Fibroblast of lung (primary cell): ENCODE data around the gene FBXL2. TPM values are rescaled to one million over a fixed set of nuclear protein-coding genes. Genes with fewer than 3 reads are reported as not detected.

Source experiments
- DNase-seq, 2 donors: peaks; one replicate each; pipeline versions ENCODE4 v3.0.0 to v3.0.0-alpha.2; 2010; ENCODE audit warnings: low read depth in 2 of 2
- H2AFZ ChIP-seq: 2 replicates; pipeline ENCODE4 v1.5.1; 2012; ENCODE audit warnings: low read length, control low read depth, inconsistent platforms
- H3K27ac ChIP-seq: 2 replicates; pipeline ENCODE4 v1.5.1; 2011; ENCODE audit warnings: low read length, control low read depth; ENCODE audit not compliant: insufficient read depth
- H3K27me3 ChIP-seq: 2 replicates; pipeline ENCODE4 v1.5.1; 2011; ENCODE audit warnings: mild to moderate bottlenecking, low read length; ENCODE audit not compliant: control insufficient read depth, insufficient read depth
- H3K36me3 ChIP-seq: 2 replicates; pipeline ENCODE4 v1.5.1; 2011; ENCODE audit warnings: low read length; ENCODE audit not compliant: control insufficient read depth, insufficient read depth
- H3K4me1 ChIP-seq: 2 replicates; pipeline ENCODE4 v1.5.1; 2011; ENCODE audit warnings: low read length; ENCODE audit not compliant: control insufficient read depth, insufficient read depth; ENCODE audit errors: extremely low read depth
- H3K4me2 ChIP-seq: 2 replicates; pipeline ENCODE4 v1.5.1; 2011; ENCODE audit warnings: low read length, control low read depth; ENCODE audit not compliant: insufficient read depth; ENCODE audit errors: extremely low read depth
- H3K4me3 ChIP-seq, 4 experiments: fragments of 200-600 bp in 1 of 4; sonication (generic) in 1 of 4; replicated peaks in 1 of 4; 2 replicates each; pipeline ENCODE4 v1.5.1; 2011 to 2016; ENCODE audit warnings: low read length in 4 of 4, low read depth in 3 of 4, mild to moderate bottlenecking in 3 of 4, control low read depth in 2 of 4, inconsistent platforms in 1 of 4, mixed read lengths in 1 of 4; ENCODE audit not compliant: insufficient read depth in 1 of 4; ENCODE audit errors: control extremely low read depth in 1 of 4
- H3K79me2 ChIP-seq: 2 replicates; pipeline ENCODE4 v1.5.1; 2012; ENCODE audit warnings: mild to moderate bottlenecking, low read length, inconsistent platforms; ENCODE audit not compliant: control insufficient read depth, insufficient read depth
- H3K9ac ChIP-seq: 2 replicates; pipeline ENCODE4 v1.5.1; 2011; ENCODE audit warnings: mild to moderate bottlenecking, low read length, control low read depth; ENCODE audit not compliant: insufficient read depth
- H3K9me3 ChIP-seq: 2 replicates; pipeline ENCODE4 v1.5.1; 2012; ENCODE audit warnings: low read depth, low read length; ENCODE audit not compliant: control insufficient read depth, insufficient read depth
- H4K20me1 ChIP-seq: 2 replicates; pipeline ENCODE4 v1.5.1; 2011; ENCODE audit warnings: low read length; ENCODE audit not compliant: control insufficient read depth, insufficient read depth; ENCODE audit errors: extremely low read depth
- EZH2 ChIP-seq: IDR thresholded peaks from 2 replicates; pipeline ENCODE4 v1.5.1; 2012; ENCODE audit warnings: low read length, control low read depth, mild to moderate bottlenecking; ENCODE audit errors: missing control alignments
- polyA plus RNA-seq, 2 donors: library from polyadenylated mRNA; depleted of rRNA in 1 of 2; stranded (reverse) in 1 of 2; unstranded in 1 of 2; fragments of >200 nt; gene quantifications; 2 replicates each; pipeline ENCODE4 v1.2.1, GENCODE V29; 2011 to 2012; ENCODE audit warnings: missing spikeins in 1 of 2
- total RNA-seq: library from RNA; depleted of rRNA; stranded (reverse); fragments of >200 nt; gene quantifications from 2 replicates; pipeline ENCODE4 v1.2.1, GENCODE V29; 2014
- TF ChIP-seq, protein P1 (sequence below), 2 donors: IDR thresholded peaks in 1 of 2; conservative IDR thresholded peaks in 1 of 2; 1 replicate in 1 of 2; 2 replicates in 1 of 2; pipeline ENCODE4 v1.5.1; 2011 to 2012; ENCODE audit warnings: low read length in 2 of 2, control low read depth in 1 of 2, inconsistent platforms in 1 of 2, low read depth in 1 of 2, mild to moderate bottlenecking in 1 of 2

Gene FBXL2
- total and polyA plus RNA-seq, 2 donors (not counting 1 experiment from before 2014, with no cell fraction given), result 16.2 to 26.5 TPM

DNA sequence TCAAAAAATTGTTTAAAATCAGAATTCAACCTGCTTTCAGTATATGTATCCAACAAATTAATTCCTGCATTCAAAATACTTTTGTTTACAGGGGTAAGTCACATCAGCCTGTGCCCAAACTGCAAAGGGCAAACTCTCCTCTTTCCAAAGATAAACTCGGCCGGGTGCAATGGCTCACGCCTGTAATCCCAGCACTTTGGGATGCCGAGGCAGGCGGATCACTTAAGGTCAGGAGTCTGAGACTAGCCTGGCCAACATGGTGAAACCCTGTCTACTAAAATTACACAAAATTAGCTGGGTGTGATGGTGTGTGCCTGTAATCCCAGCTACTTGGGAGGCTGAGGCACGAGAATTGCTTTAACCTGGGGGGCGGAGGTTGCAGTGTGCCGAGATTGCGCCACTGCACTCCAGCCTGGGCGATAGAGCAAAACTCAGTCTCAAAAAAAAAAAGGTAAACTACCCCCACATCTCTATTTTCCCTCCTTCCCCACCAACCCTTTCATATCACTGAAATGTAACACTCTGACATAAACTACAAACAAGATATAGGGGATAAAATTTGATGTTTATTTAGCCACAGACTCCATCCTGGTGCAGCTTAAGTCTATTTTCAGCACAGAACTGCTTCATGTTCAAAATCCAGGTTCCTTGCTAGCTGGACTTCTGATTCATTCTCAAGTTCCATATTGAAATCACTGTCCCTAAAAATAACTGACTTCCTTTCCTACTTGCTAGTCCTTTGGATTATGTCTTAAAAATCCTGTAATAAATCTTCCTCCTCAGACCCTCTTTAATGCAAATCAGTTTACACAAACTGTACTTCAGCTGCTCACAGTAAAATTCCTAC is 147.6 kb downstream of the FBXL2 start:
- Histone ChIP-seq H4K20me1 (peaks cover 3% of the 10 kb centered on the region), H3K4me3 (no peak overlapping the region), H2AFZ (no peak overlapping the region), H3K79me2 (peaks cover 60% of the 10 kb centered on the region), H3K27me3 (no peaks in the 10 kb centered on the region), H3K27ac (no peak overlapping the region), H3K36me3 (no peaks in the 10 kb centered on the region), H3K4me2 (no peak overlapping the region), H3K9me3 (no peaks in the 10 kb centered on the region), H3K9ac (no peak overlapping the region), H3K4me1 (peaks cover 1% of the 10 kb centered on the region)
- TF ChIP-seq, protein P1, sequence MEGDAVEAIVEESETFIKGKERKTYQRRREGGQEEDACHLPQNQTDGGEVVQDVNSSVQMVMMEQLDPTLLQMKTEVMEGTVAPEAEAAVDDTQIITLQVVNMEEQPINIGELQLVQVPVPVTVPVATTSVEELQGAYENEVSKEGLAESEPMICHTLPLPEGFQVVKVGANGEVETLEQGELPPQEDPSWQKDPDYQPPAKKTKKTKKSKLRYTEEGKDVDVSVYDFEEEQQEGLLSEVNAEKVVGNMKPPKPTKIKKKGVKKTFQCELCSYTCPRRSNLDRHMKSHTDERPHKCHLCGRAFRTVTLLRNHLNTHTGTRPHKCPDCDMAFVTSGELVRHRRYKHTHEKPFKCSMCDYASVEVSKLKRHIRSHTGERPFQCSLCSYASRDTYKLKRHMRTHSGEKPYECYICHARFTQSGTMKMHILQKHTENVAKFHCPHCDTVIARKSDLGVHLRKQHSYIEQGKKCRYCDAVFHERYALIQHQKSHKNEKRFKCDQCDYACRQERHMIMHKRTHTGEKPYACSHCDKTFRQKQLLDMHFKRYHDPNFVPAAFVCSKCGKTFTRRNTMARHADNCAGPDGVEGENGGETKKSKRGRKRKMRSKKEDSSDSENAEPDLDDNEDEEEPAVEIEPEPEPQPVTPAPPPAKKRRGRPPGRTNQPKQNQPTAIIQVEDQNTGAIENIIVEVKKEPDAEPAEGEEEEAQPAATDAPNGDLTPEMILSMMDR (conservative IDR thresholded peaks at IDR 0.05 in 1 of 2, IDR thresholded peaks at IDR 0.05 in 1 of 2; ENCODE audit: low read depth in 1 of 2, low read length in 2 of 2), result no peak
- no peak for TF ChIP-seq EZH2
- DNase-seq, result no peak

- peak in 1 of 2 donors; percentile 15 for DNase-seq
- no peak for TF ChIP-seq EZH2
- H3K4me2 ChIP-seq, result no peak overlapping the region
Measured at GRCh38 chr3:33425453-33425852, 148.2 kb downstream of the FBXL2 start.

GRCh38 chr3:33426068-33426467 is 148.8 kb downstream of the FBXL2 start:
- H3K4me1 ChIP-seq, result no peaks in the 10 kb centered on the region
- H3K4me2 ChIP-seq, result no peak overlapping the region
- no peak overlapping the region for H3K27ac ChIP-seq
- H3K9me3 ChIP-seq, result no peaks in the 10 kb centered on the region
- no peak overlapping the region for H3K4me3 ChIP-seq
- peaks cover 3% of the 10 kb centered on the region for H4K20me1 ChIP-seq
- TF ChIP-seq, protein P1 (conservative IDR thresholded peaks at IDR 0.05 in 1 of 2, IDR thresholded peaks at IDR 0.05 in 1 of 2; ENCODE audit: low read depth in 1 of 2, low read length in 2 of 2), result no peak
- no peak for DNase-seq
- H3K27me3 ChIP-seq, result no peaks in the 10 kb centered on the region
- H3K79me2 ChIP-seq, result peaks cover 72% of the 10 kb centered on the region
- H3K36me3 ChIP-seq, result no peaks in the 10 kb centered on the region
- no peak overlapping the region for H3K9ac ChIP-seq
- no peak overlapping the region for H2AFZ ChIP-seq

More at GRCh38 chr3:33425453-33425852, 148.2 kb downstream of the FBXL2 start:
- H3K9ac ChIP-seq, result no peak overlapping the region
- H3K27me3 ChIP-seq, result no peaks in the 10 kb centered on the region
- H4K20me1 ChIP-seq, result peaks cover 3% of the 10 kb centered on the region
- H3K4me3 ChIP-seq, result no peak overlapping the region
- no peak overlapping the region for H2AFZ ChIP-seq
- H3K27ac ChIP-seq, result no peak overlapping the region
- no peaks in the 10 kb centered on the region for H3K9me3 ChIP-seq
- H3K79me2 ChIP-seq, result peaks cover 66% of the 10 kb centered on the region
- H3K4me1 ChIP-seq, result no peaks in the 10 kb centered on the region
- no peaks in the 10 kb centered on the region for H3K36me3 ChIP-seq
